RKO (cell line): ENCODE data around the gene RNF167.
A peak's percentile ranks its signal among the peaks of the same experiment; 100 is the strongest.
"Not testable (repeated sequence)": the region's sequence is repeated elsewhere in the genome, so short reads cannot be mapped to it uniquely, and the experiment has no call there.

Source experiments
- DNase-seq: peaks from one replicate; pipeline ENCODE4 v3.0.0-alpha.2; 2016; ENCODE audit warnings: low spot score

The RNF167 gene

DNA sequence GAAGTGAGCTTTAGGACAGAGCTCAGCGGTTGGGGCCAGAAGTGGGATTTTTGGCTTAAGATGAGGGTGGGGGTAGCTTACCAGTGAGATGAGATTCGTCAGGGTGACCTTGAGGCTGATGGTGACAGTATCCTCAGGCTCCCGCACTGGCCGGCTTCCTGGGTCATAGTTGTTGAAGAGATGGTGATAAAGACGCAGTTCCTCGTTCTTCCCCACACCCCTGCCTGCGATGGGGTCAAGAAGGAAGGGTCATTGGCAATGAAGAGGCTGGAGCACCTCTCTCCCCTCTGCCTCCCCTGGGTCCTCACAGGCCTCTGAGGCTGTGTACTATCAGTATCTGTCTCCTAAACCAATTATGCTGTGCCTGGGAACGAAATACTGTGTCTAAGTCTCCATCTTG lies 37.5 kb upstream of the RNF167 start:
- DNase-seq = no peak

DNA sequence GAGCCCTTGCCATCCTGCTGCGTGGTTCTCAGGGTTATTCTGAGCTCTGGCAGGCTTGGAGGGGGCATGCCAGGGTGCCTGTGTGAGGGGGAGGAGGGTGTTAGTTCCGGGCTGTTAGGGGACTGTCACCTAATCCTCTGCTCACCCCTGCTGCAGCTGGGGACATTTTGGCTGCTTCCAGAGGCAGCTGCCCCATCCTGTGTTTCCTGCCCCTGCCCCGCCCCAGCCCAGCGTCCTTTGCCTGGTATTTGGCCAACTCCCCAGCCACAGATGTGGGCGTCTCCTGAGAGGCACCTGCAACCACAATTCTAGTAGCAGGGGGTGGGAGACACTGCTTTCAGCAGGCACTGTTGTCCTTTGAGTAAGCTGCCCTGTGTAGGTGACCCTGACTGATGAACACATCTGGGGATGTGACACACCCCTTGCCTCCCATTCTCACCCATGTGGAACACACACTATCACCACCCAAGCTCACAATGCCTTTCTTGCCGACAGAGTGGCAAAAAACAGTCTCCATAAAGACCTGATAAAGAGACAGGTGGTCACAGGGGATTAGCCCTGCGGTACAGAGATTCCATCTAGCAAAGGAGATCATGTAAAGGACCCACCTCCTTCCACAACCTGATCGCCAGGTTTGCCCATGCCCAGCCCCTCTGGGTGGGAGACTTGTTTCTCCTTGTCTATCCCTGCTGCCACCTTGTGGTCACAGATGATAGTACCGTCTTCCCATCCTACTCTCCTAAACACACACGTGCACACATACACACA lies 36.8 kb upstream of the RNF167 start, which contains the start of gene CHRNE:
CHRNE (minus strand) TSS at position 48 of the 768 bp plus-strand sequence; CDS start at position 13, 35 bp downstream.
- DNase-seq = peak; percentile 64

DNA sequence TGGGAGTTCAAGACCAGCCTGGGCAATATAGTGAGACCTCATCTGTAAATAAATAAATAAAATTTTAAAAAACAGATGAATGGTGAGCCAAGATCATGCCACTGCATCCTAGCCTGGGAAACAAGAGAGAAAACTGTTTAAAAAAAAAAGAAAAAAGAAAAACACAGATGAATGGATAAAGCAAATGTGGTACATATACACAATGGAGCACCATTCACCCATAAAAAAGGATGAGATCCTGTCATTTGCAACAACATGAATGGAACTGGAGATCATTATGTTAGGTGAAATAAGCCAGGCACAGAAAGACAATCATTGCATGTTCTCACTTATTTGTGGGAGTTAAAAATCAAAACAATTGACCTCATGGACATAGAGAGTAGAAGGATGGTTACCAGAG lies 33.4 kb upstream of the RNF167 start:
- DNase-seq = not testable (repeated sequence)

DNA sequence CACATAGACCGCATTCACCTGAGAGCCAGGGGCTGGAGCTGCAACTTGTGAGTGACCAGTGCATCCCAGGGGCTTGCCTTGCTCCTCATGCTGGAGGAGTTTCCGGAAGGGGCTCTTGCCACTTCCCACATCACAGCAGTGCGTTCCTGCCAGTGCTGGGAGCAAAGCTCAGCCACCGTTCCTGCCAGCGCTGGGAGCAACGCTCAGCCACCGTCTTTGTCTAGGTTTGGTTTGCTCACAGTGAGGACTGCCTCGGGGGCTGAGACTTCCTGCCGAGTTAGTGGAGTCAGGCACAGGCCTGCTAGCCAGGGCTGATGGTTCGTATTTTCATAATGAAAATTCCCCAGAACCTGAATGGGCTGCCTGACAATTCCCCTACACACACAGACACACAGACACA lies 31.8 kb upstream of the RNF167 start:
- DNase-seq = no peak

DNA sequence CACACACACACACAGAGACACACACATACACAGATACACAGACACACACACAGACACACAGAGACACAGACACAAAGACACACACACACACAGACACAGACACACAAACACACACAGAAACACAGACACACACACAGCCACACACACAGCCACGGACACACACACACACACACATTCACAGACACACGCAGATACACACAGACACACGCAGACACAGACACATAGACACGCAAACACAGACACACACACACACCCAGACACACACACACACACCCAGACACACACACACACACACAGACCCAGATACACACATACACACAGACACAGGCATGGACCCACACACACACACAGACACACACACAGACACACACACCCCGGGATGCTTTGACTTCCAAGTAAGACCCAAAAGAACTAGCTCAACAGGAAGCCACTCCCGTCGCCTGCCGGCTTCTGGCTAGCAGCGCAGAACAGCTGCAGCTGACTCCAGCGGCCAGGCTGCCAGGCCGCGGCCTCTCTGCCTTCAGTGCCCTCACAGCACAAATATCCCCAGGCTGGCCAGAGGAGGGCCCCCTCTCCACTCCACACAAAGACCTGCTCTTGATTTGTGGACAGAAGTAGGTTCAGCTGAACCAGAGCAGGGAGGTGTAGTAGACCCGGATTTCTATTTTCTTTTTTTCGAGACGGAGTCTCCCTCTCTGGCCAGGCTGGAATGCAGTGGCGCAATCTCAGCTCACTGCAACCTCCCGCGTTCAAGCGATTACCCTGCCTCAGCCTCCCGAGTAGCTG lies 31.2 kb upstream of the RNF167 start:
- DNase-seq = peak; percentile 90

DNA sequence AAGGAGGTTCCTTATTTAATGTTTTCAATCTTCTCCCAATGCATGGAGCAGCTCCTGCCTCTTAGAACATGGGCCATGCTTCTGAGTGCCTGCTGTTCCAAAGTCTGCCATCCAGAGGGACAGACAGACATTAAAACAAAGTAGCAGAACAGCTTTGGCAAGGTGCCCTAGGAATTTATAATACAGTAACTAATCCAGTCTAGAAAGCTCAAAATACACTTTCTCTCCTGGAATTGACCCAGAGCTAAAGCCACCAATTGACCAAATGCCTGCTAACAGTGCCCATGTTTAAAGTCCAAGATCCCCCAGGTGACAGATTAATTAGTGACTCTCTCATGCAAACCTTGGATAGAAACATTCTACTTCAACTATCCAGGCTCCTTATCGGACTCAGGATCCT lies 26.1 kb upstream of the RNF167 start:
- DNase-seq = peak; percentile 23

DNA sequence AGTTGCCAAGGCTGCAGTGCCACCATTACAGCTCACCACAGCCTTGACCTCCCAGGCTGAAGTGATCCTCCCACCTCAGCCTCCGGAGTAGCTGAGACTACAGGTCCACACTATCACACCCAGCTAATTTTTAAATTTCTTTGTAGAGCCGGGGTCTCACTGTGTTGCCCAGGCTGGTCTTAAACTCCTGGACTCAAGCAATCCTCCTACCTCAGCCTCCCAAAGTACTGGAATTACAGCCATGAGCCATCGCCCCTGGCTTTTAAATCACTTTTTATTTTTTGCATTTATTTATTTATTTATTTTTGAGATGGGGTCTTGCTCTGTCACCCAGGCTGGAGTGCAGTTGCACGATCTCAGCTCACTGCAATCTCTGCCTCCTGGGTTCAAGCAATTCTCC lies 25.5 kb upstream of the RNF167 start:
- DNase-seq = not testable (repeated sequence)

DNA sequence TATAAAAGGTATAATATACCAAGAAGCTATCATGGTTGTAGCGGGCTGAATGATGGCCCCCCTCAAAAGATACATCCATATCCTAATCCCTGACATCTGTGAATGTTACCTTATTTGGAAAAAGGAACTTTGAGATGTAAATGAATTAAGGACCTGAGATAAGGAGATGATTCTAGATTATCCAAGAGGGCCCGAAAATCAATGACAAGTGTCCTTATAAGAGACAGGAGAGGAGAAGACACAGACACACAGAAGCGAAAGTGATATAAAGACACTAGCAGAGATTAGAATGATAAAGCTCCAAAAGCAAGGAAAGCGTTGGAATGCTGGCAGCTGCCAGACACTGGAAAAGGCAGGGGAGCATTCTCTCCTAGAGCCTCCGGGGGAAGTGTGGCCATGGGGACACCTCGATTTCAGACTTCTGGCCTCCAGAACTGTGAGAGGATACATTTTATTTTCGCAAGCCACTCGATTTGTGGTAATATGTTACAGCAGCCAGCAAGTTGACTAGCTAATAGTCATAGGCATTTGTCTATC lies 20.5 kb upstream of the RNF167 start:
- no peak for DNase-seq

DNA sequence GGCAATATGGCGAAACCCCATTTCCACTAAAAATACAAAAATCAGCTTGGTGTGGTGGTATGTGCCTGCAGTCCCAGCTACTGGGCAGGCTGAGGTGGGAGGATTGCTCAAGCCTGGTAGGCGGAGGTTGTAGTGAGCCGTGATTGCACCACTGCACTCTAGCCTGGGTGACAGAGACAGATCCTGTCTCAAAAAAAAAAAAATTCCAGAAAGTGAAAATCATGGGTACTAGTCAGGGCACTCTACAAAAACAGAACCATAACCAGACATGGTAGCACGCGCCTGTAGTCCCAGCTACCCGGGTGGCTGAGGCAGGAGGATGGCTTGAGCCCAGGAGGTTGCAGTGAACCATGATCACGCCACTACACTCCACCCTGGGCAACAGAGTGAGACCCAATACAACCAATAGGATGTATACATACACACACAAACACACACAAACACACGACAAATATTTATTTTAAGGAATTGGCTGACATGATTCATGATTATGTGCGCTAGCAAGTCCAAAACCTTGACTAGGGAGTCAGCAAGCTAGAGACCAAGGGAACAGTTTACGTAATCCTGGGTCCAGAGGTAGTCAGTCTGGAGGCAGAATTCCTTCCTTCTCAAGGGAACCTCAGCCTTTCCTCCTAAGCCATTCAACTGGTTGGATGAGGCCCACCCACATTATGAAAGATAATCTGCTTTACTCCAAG lies 19.6 kb upstream of the RNF167 start:
- no peak for DNase-seq

DNA sequence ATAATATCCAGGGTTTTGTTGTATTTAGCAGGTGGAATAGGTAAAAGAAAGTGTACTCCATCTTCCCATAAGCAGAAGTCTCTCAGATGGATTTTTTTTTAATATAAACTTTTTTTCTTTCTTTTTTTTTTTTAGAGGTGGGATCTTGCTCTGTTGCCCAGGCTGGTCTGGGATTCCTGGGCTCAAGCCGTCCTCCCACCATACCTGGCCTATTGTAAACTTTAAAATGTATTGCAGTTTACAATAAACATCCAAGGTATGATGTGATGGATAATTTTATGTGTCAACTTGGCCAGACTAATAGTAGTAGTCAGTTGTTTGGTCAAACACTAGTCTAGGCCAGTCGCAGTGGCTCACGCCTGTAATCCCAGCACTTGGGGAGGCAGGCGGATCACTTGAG lies 18.7 kb upstream of the RNF167 start:
- no peak for DNase-seq

DNA sequence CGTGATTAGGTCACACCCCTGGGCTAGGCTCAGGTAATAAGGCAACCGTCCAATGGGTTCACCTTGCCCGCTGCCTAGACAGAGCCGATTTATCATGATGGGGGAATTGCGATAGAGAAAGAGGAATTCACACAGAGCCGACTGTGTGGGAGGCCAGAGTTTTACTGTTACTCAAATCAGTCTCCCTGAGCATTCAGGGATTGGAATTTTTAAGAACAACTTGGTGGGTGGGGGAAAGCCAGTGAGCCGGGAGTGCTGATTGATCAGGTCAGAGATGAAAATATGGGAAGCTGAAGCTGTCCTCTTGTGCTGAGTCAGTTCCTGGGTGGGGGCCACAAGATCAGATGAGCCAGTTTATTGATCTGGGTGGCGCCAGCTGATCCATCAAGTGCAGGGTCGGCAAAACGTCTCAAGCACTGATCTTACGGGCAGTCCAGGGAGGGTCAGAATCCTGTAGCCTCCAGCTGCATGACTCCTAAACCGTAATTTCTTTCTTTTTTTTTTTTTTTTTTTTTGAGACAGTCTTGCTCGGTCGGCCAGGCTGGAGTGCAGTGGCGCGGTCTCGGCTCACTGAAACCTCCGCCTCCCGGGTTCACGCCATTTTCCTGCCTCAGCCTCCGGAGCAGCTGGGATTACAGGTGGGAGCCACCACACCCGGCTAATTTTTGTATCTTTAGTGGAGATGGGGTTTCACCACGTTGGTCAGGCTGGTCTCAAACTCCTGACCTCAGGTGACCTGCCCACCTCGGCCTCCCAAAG lies 13.3 kb upstream of the RNF167 start:
- not testable (repeated sequence) for DNase-seq

DNA sequence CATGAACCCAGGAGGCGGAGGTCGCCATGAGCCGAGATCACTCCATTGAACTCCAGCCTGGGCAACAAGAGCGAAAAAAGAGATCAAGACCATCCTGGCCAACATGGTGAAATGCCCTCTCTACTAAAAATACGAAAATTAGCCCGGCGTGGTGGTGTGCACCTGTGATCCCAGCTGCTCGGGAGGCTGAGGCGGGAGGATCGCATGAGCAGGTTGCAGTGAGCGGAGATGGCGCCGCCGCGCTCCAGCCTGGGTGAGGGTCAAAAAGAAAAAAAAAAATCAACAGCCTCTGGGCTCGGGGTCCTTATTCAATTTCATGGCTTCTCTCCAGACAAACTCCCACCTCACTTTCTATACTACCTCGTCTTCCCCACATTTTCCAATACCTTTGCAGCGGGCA lies 11.2 kb upstream of the RNF167 start:
- DNase-seq = no peak

DNA sequence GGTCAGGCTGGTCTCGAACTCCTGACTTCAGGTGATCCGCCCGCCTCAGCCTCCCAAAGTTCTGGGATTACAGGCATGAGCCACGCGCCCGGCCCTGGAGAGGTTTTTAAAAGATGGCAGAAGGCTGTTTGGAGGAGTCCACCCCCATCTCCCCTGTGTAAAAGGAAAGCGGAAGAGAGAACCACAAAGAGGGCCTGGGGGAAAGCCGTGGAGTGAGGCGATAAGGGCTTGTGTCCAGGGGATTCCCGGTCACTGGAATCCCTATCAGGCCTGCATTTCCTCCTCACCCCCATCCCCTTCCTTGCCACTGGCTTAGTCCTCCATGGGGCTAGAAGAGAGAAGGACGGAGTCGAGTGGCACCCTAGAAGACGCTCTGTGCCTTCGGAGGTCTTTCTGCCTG lies 8.1 kb upstream of the RNF167 start, which contains the start of gene GP1BA:
GP1BA (plus strand) TSS at position 315 of the 400 bp plus-strand sequence. CDS start 328 bp downstream, outside the sequence.
- DNase-seq = no peak

DNA sequence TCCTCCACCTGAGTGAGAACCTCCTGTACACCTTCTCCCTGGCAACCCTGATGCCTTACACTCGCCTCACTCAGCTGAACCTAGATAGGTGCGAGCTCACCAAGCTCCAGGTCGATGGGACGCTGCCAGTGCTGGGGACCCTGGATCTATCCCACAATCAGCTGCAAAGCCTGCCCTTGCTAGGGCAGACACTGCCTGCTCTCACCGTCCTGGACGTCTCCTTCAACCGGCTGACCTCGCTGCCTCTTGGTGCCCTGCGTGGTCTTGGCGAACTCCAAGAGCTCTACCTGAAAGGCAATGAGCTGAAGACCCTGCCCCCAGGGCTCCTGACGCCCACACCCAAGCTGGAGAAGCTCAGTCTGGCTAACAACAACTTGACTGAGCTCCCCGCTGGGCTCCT lies 7.3 kb upstream of the RNF167 start:
- DNase-seq = no peak

DNA sequence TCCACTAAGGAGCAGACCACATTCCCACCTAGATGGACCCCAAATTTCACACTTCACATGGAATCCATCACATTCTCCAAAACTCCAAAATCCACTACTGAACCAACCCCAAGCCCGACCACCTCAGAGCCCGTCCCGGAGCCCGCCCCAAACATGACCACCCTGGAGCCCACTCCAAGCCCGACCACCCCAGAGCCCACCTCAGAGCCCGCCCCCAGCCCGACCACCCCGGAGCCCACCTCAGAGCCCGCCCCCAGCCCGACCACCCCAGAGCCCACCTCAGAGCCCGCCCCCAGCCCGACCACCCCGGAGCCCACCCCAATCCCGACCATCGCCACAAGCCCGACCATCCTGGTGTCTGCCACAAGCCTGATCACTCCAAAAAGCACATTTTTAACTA lies 6.4 kb upstream of the RNF167 start:
- DNase-seq = no peak

DNA sequence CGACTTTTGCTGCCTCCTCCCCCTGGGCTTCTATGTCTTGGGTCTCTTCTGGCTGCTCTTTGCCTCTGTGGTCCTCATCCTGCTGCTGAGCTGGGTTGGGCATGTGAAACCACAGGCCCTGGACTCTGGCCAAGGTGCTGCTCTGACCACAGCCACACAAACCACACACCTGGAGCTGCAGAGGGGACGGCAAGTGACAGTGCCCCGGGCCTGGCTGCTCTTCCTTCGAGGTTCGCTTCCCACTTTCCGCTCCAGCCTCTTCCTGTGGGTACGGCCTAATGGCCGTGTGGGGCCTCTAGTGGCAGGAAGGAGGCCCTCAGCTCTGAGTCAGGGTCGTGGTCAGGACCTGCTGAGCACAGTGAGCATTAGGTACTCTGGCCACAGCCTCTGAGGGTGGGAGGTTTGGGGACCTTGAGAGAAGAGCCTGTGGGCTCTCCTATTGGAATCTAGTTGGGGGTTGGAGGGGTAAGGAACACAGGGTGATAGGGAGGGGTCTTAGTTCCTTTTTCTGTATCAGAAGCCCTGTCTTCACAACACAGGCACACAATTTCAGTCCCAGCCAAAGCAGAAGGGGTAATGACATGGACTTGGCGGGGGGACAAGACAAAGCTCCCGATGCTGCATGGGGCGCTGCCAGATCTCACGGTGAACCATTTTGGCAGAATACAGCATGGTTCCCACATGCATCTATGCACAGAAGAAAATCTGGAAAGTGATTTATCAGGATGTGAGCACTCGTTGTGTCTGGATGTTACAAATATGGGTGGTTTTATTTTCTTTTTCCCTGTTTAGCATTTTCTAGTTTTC lies 5.7 kb upstream of the RNF167 start:
- peak; percentile 51 for DNase-seq

DNA sequence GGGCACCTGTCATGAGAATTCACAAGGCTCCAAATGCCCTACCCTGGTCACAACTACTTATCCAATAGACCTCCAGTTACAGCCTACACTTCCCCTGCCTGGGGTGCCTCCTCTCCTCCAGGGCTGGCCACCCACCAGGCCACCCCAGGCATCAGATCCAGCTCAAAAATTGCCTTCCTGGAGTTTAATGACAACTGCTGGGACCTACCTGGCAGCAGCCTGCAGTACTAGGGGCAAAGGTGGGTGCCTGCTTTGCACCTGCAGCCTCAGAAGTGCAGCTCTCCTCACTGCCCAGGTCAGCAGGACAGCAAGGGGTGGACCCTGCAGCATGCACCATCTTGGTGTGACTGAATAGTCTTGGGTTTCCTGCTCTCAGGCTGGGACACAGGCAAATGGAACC lies 4.4 kb upstream of the RNF167 start:
- no peak for DNase-seq

DNA sequence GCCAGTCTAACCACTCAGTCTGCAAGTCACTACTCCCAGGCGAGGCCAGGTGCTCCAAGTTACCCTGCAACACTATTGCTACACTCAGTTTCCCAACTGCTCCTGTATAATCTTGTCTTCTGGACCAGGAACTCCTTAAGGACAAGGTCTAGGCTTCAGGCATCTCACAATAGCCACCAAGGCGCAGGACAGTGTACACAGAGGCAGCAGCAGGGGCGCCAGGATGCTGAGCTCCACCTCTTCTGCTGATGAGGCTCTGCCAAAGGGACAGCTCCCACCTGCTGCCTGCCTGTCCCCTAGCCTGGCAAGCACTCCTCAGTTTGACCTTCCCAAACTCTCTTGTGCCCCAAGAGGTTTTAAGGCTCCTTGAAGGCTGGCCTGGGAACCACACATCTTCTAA lies 3.6 kb upstream of the RNF167 start:
- no peak for DNase-seq

DNA sequence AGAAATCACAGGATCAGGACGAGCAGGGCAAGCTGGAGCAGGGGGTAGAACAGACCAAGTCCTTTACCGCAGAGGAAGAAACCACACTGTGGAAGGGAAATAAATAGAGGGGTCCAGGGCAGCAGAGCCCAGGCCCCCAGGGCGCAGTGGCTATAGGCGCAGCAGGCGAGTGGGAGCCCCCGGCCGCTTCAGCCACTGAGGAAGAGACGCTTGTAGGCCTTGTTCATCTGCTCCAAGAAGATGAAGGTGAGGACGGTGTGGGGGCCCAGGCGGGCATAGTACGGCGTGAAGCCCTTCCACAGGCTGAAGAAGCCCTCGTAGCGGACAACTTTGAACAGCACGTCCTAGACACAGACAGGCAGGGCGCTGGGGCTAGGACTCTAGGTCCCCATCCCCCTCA lies 2.5 kb upstream of the RNF167 start:
- DNase-seq = no peak

DNA sequence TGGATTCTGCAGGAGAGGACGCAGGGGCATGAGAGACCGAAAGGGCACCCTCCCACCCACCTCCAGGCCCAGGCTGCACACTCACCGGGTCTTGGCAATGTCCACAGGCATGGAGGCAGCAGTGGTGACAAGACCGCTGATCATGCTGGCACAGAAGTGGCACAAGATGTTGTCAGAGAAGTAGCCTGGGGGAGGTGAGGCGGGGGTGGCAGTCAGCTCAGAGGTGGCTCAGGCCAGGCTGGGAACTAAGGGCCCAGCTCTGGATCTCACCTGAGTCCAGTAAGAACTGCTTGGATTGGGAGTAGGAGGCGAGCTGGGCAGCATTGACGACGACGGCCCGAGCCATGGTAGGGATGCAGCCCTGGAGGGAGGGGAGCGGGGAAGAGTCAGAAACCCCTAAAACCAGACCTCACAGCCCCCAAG lies 2.0 kb upstream of the RNF167 start:
- no peak for DNase-seq
